CD4-positive, CD25-positive, alpha-beta regulatory T cell (primary cell): ENCODE measurements around the gene OSBPL8. TPM values are rescaled to one million over a fixed set of nuclear protein-coding genes. Genes with fewer than 3 reads are reported as not detected.

Experiments used
- ATAC-seq, 2 donors: fragments of 150-1000 bp; cut with Tn5 transposase; one replicate each; pipeline ENCODE4 v1.10.0; 2021; ENCODE audit warnings: low read depth in 2 of 2, moderate number of reproducible peaks in 2 of 2, moderate library complexity in 1 of 2
- DNase-seq, 3 donors: peaks; one replicate each; pipeline versions ENCODE4 v3.0.0 to v3.0.0-alpha.2; 2012 to 2022; ENCODE audit warnings: mixed read lengths in 1 of 3
- H3K27ac ChIP-seq: one replicate; pipeline ENCODE4 v1.7.0; 2013; ENCODE audit warnings: mild to moderate bottlenecking, low read length; ENCODE audit not compliant: insufficient read depth, poor library complexity, severe bottlenecking
- H3K27me3 ChIP-seq: one replicate; pipeline ENCODE4 v1.7.0; 2013; ENCODE audit warnings: low read length; ENCODE audit not compliant: control insufficient read depth, insufficient read depth
- H3K36me3 ChIP-seq: one replicate; pipeline ENCODE4 v1.7.0; 2013; ENCODE audit warnings: mild to moderate bottlenecking, low read length, moderate library complexity; ENCODE audit not compliant: control insufficient read depth, insufficient read depth
- H3K4me1 ChIP-seq: 2 replicates; pipeline ENCODE4 v1.7.0; 2013; ENCODE audit warnings: mild to moderate bottlenecking, low read length; ENCODE audit not compliant: insufficient read depth, control insufficient read depth, poor library complexity, severe bottlenecking
- H3K4me3 ChIP-seq: one replicate; pipeline ENCODE4 v1.7.0; 2013; ENCODE audit warnings: low read depth, mild to moderate bottlenecking, low read length, moderate library complexity
- H3K9me3 ChIP-seq, 2 experiments: 1 replicate in 1 of 2; 2 replicates in 1 of 2; pipeline ENCODE4 v1.7.0; 2013; ENCODE audit warnings: low read length in 2 of 2, mild to moderate bottlenecking in 1 of 2, moderate library complexity in 1 of 2; ENCODE audit not compliant: control insufficient read depth in 2 of 2
- H3K27ac Mint-ChIP-seq, 3 donors: one replicate each; pipeline ENCODE4 v1.8.0; 2020 to 2022; ENCODE audit warnings: mild to moderate bottlenecking in 3 of 3, mixed read lengths in 3 of 3, moderate library complexity in 2 of 3
- H3K27me3 Mint-ChIP-seq: one replicate; pipeline ENCODE4 v1.8.0; 2022; ENCODE audit warnings: mild to moderate bottlenecking, mixed read lengths
- H3K36me3 Mint-ChIP-seq: one replicate; pipeline ENCODE4 v1.8.0; 2020; ENCODE audit warnings: mixed read lengths
- H3K4me1 Mint-ChIP-seq, 4 donors: one replicate each; pipeline ENCODE4 v1.8.0; 2020 to 2022; ENCODE audit warnings: mixed read lengths in 4 of 4, mild to moderate bottlenecking in 1 of 4
- H3K4me3 Mint-ChIP-seq, 4 donors: one replicate each; pipeline ENCODE4 v1.8.0; 2020 to 2022; ENCODE audit warnings: mild to moderate bottlenecking in 4 of 4, mixed read lengths in 4 of 4, moderate library complexity in 3 of 4
- H3K9me3 Mint-ChIP-seq, 7 donors: one replicate each; pipeline ENCODE4 v1.8.0; 2020 to 2022; ENCODE audit warnings: mixed read lengths in 7 of 7, mild to moderate bottlenecking in 3 of 7, moderate library complexity in 2 of 7
- polyA plus RNA-seq, 4 donors: library from polyadenylated mRNA; unstranded; fragments of 300-500 nt; fragmentation: Illumina TruSeq; gene quantifications; one replicate each; pipeline ENCODE4 v1.2.3, GENCODE V29; 2021
- total RNA-seq: library from RNA; stranded (reverse); gene quantifications from one replicate; pipeline ENCODE4 v1.2.3, GENCODE V29; 2022

The OSBPL8 gene
- total and polyA plus RNA-seq, 5 donors from 2014 or later, result 129 to 195 (median 172) TPM

DNA sequence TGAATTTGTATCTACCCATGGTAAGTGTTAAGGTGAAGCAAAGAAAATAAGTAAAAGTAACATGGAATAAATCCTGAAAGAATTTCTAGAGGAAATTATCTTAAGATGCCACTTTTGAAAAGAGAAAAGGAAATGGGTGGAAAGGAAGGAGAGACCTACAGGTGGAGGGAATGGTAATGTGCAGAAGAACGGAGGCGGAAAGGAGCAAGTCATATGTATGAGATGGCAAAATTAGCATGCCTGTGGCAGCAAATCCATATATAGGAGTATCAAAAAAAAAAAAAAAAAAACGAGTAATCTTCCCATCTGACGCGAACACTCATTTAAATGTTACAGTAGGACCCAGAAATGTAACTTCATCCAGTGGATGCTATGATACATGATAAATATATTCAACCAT lies 23.0 kb downstream of the OSBPL8 start:
- H3K27me3 Mint-ChIP-seq, result no peaks in the 10 kb centered on the region
- peaks cover 10% of the 10 kb centered on the region for H3K4me1 ChIP-seq
- H3K27ac Mint-ChIP-seq, result peak overlapping the region in 1 of 3 donors; percentile 92
- H3K9me3 ChIP-seq, result no peaks in the 10 kb centered on the region
- H3K27me3 ChIP-seq, result no peaks in the 10 kb centered on the region
- no peak overlapping the region for H3K4me3 ChIP-seq
- H3K36me3 ChIP-seq, result peaks cover 22% of the 10 kb centered on the region
- no peak overlapping the region for H3K27ac ChIP-seq
- H3K4me1 Mint-ChIP-seq, result peaks cover 32 to 62% (median 47%) of the 10 kb centered on the region in 4 donors
- DNase-seq (no peak), ATAC-seq (no peak)
- H3K9me3 Mint-ChIP-seq, result peaks cover 0 to 4% (median 0%) of the 10 kb centered on the region in 7 donors
- H3K36me3 Mint-ChIP-seq, result peaks cover 32% of the 10 kb centered on the region
- H3K4me3 Mint-ChIP-seq, result peak overlapping the region in 1 of 4 donors; percentile 65

DNA sequence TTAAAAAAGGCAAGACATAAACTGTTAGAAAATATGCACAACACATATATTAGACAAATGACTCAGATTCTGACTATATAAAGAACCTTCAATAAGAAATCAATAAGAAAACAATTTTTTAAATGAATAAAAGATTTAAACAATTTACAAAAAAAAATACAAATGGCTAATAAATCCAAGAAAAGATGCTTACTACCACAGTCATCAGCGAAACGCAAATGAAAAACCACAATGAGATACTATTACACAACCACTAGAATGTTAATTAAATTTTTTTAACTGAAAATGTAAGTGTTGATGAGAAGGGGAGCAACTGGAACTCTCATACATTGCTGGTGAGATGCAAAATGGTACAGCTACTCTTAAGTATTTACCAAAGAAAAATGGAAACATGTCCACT lies 24.4 kb downstream of the OSBPL8 start:
- ATAC-seq, result no peak
- peaks cover 46% of the 10 kb centered on the region for H3K36me3 Mint-ChIP-seq
- DNase-seq, result no peak
- H3K4me3 ChIP-seq, result no peak overlapping the region
- no peak overlapping the region for H3K27ac ChIP-seq
- H3K27ac Mint-ChIP-seq, result no peak overlapping the region
- H3K9me3 Mint-ChIP-seq, result peaks cover 0 to 4% (median 0%) of the 10 kb centered on the region in 7 donors
- no peaks in the 10 kb centered on the region for H3K9me3 ChIP-seq
- peak overlapping the region in 1 of 4 donors; percentile 8 for H3K4me3 Mint-ChIP-seq
- peaks cover 7% of the 10 kb centered on the region for H3K4me1 ChIP-seq
- no peaks in the 10 kb centered on the region for H3K27me3 ChIP-seq
- no peaks in the 10 kb centered on the region for H3K27me3 Mint-ChIP-seq
- peaks cover 35 to 66% (median 57%) of the 10 kb centered on the region in 4 donors for H3K4me1 Mint-ChIP-seq
- peaks cover 22% of the 10 kb centered on the region for H3K36me3 ChIP-seq

DNA sequence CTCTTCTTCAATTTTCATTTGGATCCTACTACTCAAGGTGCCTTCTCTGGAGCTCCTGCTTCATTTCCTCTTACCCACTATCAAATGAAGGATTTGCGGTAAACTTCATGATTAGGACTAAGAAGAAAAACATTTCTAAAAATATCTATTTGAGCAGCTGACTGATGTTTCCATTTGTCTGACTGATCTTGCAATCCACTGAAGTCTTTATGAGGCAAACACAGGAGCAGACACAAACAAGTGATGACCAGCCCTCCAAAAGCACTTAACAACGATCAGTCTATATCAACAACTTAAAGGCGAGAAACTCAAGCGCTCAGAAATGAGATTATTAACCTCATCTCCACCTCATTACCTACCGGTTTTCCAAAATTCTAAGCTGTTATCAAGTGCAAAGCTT lies 26.2 kb downstream of the OSBPL8 start:
- peaks cover 52% of the 10 kb centered on the region for H3K36me3 Mint-ChIP-seq
- DNase-seq (no peak), ATAC-seq (no peak)
- H3K27me3 Mint-ChIP-seq, result no peaks in the 10 kb centered on the region
- peaks cover 41 to 65% (median 50%) of the 10 kb centered on the region in 4 donors for H3K4me1 Mint-ChIP-seq
- Histone ChIP-seq H3K36me3 (peaks cover 25% of the 10 kb centered on the region), H3K27me3 (no peaks in the 10 kb centered on the region), H3K4me3 (no peak overlapping the region), H3K4me1 (peaks cover 11% of the 10 kb centered on the region), H3K27ac (no peak overlapping the region), H3K9me3 (no peaks in the 10 kb centered on the region)
- H3K4me3 Mint-ChIP-seq, result no peak overlapping the region
- no peak overlapping the region for H3K27ac Mint-ChIP-seq
- peaks cover 0 to 5% (median 0%) of the 10 kb centered on the region in 7 donors for H3K9me3 Mint-ChIP-seq

DNA sequence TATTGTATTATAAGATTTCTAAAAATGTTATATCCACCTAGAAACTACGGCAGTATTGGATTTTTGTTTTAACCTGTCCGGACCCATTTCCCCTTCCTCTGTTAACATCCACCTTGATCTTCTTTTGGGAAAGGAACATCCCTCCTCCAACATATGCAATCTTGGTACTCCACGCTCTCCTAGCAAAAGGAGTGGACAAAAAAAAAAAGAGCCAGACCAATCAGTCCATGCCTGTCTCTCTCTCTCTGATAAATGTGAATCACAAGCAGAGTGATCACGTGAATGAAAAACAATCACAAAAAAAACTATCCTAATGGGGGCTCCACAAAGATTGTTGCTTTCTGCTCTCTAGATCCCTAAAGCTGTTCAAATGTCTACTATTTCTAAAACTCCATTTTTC lies 27.1 kb downstream of the OSBPL8 start:
- H3K4me1 Mint-ChIP-seq, result peaks cover 41 to 67% (median 49%) of the 10 kb centered on the region in 4 donors
- H3K27me3 ChIP-seq, result no peaks in the 10 kb centered on the region
- no peak overlapping the region for H3K27ac ChIP-seq
- peaks cover 11% of the 10 kb centered on the region for H3K4me1 ChIP-seq
- H3K9me3 ChIP-seq, result no peaks in the 10 kb centered on the region
- H3K27me3 Mint-ChIP-seq, result no peaks in the 10 kb centered on the region
- H3K9me3 Mint-ChIP-seq, result peaks cover 0 to 5% (median 0%) of the 10 kb centered on the region in 7 donors
- no peak for ATAC-seq
- peaks cover 52% of the 10 kb centered on the region for H3K36me3 Mint-ChIP-seq
- H3K4me3 ChIP-seq, result no peak overlapping the region
- no peak for DNase-seq
- H3K36me3 ChIP-seq, result peaks cover 28% of the 10 kb centered on the region
- H3K27ac Mint-ChIP-seq, result no peak overlapping the region
- peak overlapping the region in 1 of 4 donors; percentile 17 for H3K4me3 Mint-ChIP-seq

DNA sequence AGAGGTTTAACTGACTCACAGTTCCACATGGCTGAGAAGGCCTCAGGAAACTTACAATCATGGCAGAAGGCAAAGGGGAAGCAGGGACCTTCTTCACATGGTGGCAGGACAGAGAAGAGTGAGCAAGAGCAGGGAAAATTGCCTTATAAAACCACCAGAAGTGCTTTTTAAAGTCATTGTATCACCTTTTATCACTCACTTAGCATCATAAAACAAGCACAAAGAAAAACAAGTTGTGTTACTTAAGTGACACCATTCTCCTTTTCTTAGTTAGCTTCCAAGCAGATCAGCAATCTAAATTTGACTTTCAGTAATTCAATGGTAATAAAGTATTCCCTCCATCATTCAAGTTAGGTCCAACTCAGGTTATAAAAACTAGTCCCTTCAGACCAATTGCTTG lies 28.5 kb downstream of the OSBPL8 start:
- Mint-ChIP-seq H3K4me1 (peaks cover 32 to 64% (median 44%) of the 10 kb centered on the region in 4 donors), H3K4me3 (peak overlapping the region in 1 of 4 donors; percentile 42), H3K27ac (peak overlapping the region in 1 of 3 donors; percentile 53), H3K36me3 (peaks cover 43% of the 10 kb centered on the region), H3K9me3 (peaks cover 0 to 5% (median 0%) of the 10 kb centered on the region in 7 donors), H3K27me3 (no peaks in the 10 kb centered on the region)
- no peak overlapping the region for H3K27ac ChIP-seq
- peaks cover 21% of the 10 kb centered on the region for H3K36me3 ChIP-seq
- no peaks in the 10 kb centered on the region for H3K27me3 ChIP-seq
- no peak overlapping the region for H3K4me3 ChIP-seq
- ATAC-seq, result no peak
- peaks cover 11% of the 10 kb centered on the region for H3K4me1 ChIP-seq
- H3K9me3 ChIP-seq, result no peaks in the 10 kb centered on the region
- DNase-seq, result no peak

DNA sequence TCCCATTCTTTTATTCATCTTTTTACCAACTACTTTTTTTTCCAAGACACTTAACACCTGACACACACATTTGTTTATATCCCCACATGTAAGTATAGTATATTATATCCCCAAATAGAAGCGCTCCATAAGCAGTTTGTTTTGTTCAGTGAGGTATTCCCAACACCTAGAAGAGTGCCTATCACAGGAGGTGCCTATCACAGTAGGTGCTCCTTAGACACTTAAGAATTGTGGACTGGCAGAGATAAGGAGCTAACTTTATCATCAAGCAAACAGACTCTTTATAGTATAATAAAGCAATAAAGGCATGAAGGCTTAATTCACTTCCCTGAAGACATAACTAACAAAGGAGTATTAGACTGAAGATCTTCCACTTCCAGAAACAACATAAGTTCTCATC lies 29.1 kb downstream of the OSBPL8 start:
- H3K27me3 Mint-ChIP-seq, result no peaks in the 10 kb centered on the region
- H3K27ac ChIP-seq, result no peak overlapping the region
- no peak overlapping the region for H3K4me3 ChIP-seq
- ATAC-seq, result no peak
- no peaks in the 10 kb centered on the region for H3K9me3 ChIP-seq
- peaks cover 0 to 3% (median 0%) of the 10 kb centered on the region in 7 donors for H3K9me3 Mint-ChIP-seq
- peaks cover 16% of the 10 kb centered on the region for H3K36me3 ChIP-seq
- peaks cover 11% of the 10 kb centered on the region for H3K4me1 ChIP-seq
- peak overlapping the region in 1 of 4 donors; percentile 41 for H3K4me3 Mint-ChIP-seq
- H3K27ac Mint-ChIP-seq, result peak overlapping the region; percentile 2 to 50 (median 26)
- peaks cover 29 to 63% (median 41%) of the 10 kb centered on the region in 4 donors for H3K4me1 Mint-ChIP-seq
- no peaks in the 10 kb centered on the region for H3K27me3 ChIP-seq
- DNase-seq, result no peak
- peaks cover 39% of the 10 kb centered on the region for H3K36me3 Mint-ChIP-seq

DNA sequence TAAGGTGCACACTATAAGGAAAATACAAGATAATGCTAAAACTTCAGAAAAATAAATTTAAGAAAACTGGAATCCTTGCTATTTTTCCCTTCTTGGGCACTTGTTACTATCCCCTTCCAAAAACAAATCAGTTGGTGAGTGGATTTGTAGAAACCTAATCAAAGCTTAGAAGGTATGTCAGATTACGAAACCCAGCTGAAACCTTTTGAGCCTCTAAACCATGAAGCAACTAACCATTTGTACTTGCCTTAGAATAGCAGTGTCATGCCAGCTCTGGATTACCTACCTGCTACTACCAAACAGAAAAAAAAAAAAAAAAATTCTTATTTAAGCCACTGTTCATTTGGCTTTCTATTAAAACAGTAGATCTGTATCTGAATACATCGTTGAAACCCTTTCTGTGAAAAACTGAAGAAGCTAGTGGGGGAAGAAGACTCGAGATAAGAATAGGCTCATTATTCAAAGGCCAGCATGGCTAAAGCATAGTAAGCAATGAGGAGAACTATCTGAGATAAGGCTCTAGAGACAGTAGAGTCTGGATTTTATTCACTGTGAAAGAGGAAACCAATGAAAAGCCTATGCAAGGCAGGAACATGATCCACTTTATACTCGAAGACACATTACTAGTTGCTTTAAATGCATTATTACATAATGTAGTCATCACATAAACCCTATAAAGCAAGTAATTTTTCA lies 30.2 kb downstream of the OSBPL8 start:
- no peak overlapping the region for H3K4me3 Mint-ChIP-seq
- Histone ChIP-seq H3K27ac (no peak overlapping the region), H3K9me3 (no peaks in the 10 kb centered on the region), H3K4me1 (peaks cover 11% of the 10 kb centered on the region), H3K27me3 (no peaks in the 10 kb centered on the region), H3K4me3 (no peak overlapping the region), H3K36me3 (peaks cover 13% of the 10 kb centered on the region)
- peak overlapping the region in 1 of 3 donors; percentile 41 for H3K27ac Mint-ChIP-seq
- peaks cover 36% of the 10 kb centered on the region for H3K36me3 Mint-ChIP-seq
- no peak for ATAC-seq
- no peaks in the 10 kb centered on the region for H3K27me3 Mint-ChIP-seq
- H3K9me3 Mint-ChIP-seq, result peaks cover 0 to 3% (median 0%) of the 10 kb centered on the region in 7 donors
- H3K4me1 Mint-ChIP-seq, result peaks cover 32 to 64% (median 42%) of the 10 kb centered on the region in 4 donors
- DNase-seq, result no peak

DNA sequence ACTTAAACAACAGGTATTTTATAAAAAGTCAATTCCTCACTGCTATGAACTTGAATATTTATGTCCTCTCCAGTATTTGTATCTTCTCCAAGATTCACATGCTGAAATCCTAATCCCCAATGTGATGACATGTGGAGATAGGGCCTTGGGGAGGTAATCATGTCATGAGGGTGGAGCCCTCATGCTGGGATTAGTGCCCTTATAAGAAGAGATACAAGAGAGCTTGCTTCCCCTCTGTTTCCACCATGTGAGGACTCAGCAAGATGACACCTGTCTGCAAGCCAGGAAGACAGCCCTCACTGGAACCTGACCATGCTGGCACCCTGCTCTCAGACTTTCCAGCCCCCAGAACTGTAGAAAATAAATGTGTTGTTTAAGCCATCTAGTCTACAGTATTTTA lies 36.2 kb downstream of the OSBPL8 start:
- no peak overlapping the region for H3K4me3 Mint-ChIP-seq

More for the DNA sequence above, 36.2 kb downstream of the OSBPL8 start:
- Histone ChIP-seq H3K9me3 (no peaks in the 10 kb centered on the region), H3K27me3 (no peaks in the 10 kb centered on the region), H3K4me1 (no peaks in the 10 kb centered on the region), H3K27ac (no peak overlapping the region), H3K4me3 (no peak overlapping the region), H3K36me3 (peaks cover 19% of the 10 kb centered on the region)
- no peaks in the 10 kb centered on the region for H3K27me3 Mint-ChIP-seq
- peaks cover 36 to 65% (median 45%) of the 10 kb centered on the region in 4 donors for H3K4me1 Mint-ChIP-seq
- H3K27ac Mint-ChIP-seq, result peak overlapping the region in 1 of 3 donors; percentile 47
- peaks cover 0 to 5% (median 4%) of the 10 kb centered on the region in 7 donors for H3K9me3 Mint-ChIP-seq
- peaks cover 30% of the 10 kb centered on the region for H3K36me3 Mint-ChIP-seq
- no peak for ATAC-seq
- no peak for DNase-seq
